Myometrial cell (primary cell): Measurements from ENCODE around the gene PTPRQ. TPM values are rescaled to one million over a fixed set of nuclear protein-coding genes. Genes with fewer than 3 reads are reported as not detected.

Experiments used
- total RNA-seq: library from RNA; depleted of rRNA; stranded (reverse); fragments of >200 nt; gene quantifications from 2 replicates; pipeline ENCODE4 v1.2.3, GENCODE V29; 2015

The PTPRQ gene, protein sequence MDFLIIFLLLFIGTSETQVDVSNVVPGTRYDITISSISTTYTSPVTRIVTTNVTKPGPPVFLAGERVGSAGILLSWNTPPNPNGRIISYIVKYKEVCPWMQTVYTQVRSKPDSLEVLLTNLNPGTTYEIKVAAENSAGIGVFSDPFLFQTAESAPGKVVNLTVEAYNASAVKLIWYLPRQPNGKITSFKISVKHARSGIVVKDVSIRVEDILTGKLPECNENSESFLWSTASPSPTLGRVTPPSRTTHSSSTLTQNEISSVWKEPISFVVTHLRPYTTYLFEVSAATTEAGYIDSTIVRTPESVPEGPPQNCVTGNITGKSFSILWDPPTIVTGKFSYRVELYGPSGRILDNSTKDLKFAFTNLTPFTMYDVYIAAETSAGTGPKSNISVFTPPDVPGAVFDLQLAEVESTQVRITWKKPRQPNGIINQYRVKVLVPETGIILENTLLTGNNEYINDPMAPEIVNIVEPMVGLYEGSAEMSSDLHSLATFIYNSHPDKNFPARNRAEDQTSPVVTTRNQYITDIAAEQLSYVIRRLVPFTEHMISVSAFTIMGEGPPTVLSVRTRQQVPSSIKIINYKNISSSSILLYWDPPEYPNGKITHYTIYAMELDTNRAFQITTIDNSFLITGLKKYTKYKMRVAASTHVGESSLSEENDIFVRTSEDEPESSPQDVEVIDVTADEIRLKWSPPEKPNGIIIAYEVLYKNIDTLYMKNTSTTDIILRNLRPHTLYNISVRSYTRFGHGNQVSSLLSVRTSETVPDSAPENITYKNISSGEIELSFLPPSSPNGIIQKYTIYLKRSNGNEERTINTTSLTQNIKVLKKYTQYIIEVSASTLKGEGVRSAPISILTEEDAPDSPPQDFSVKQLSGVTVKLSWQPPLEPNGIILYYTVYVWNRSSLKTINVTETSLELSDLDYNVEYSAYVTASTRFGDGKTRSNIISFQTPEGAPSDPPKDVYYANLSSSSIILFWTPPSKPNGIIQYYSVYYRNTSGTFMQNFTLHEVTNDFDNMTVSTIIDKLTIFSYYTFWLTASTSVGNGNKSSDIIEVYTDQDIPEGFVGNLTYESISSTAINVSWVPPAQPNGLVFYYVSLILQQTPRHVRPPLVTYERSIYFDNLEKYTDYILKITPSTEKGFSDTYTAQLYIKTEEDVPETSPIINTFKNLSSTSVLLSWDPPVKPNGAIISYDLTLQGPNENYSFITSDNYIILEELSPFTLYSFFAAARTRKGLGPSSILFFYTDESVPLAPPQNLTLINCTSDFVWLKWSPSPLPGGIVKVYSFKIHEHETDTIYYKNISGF (N-terminal part only)
- total RNA-seq: 6.4 and 30.3 TPM in 2 replicates

DNA sequence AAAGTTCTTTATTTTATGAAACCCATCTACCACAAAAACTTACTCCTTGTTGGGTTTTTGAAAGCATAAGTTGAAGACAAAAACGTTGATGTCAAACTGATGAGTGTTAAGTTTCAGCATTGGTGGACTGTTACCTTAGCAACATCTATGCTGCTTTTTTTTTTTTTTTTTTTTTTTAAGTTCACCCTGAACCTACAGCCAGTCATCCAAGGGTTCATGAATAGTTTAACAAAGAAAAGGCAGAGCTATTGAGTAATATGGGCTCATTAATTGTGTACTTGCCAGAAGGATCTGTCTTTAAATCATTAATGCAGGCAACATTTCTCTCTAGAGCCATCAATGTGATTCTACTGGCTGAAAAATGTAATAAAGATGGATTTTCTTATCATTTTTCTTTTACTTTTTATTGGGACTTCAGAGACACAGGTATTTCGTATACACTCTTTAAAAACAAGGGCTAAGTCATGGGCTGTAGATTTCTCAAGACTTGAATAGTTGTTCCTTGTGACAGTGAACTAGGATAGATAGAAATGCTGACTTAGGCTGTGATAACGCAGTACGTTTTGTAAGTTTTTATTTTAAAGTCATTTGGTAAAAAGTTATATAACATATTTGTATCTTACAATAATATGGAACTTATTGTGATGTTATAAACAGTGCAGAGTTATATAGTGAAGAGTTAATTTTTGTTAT is at the start of gene PTPRQ:
Gene PTPRQ (plus strand): TSS at position 262 of the 693 bp plus-strand sequence. CDS start 111 bp downstream, at position 373.

DNA sequence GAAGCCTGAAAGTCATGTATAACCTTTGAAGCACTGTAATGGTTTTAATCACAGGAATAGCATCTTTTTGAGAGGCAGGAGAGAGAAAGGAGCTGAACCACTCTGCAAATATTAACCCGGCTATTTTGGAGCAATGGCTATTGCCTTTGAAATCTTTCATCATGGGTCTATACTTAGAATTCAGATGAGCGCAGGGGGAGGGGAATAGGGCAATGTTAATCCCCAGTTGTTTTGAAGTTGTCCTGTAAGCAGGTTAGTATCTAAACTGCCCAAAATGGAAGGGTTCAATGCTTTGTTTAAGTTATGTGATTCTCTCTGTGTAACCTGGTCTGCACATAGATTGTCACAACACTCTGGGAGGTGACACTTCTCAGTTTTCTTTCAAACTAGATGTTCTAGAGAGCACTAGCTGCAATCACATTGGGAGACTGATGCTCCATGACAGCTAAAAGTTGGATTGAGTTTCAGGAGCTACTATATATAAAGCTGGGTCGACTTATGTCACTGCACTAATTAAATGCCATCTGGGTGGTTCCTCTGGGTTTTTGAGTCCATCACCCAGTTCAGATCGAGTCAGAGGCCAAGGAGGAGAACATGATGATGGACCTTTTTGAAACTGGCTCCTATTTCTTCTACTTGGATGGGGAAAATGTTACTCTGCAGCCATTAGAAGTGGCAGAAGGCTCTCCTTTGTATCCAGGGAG is 263.2 kb downstream of the PTPRQ start, which contains the start of gene MYF6:
Gene MYF6 (plus strand): TSS at position 509 of the 704 bp plus-strand sequence. CDS start 86 bp downstream, at position 595.

DNA sequence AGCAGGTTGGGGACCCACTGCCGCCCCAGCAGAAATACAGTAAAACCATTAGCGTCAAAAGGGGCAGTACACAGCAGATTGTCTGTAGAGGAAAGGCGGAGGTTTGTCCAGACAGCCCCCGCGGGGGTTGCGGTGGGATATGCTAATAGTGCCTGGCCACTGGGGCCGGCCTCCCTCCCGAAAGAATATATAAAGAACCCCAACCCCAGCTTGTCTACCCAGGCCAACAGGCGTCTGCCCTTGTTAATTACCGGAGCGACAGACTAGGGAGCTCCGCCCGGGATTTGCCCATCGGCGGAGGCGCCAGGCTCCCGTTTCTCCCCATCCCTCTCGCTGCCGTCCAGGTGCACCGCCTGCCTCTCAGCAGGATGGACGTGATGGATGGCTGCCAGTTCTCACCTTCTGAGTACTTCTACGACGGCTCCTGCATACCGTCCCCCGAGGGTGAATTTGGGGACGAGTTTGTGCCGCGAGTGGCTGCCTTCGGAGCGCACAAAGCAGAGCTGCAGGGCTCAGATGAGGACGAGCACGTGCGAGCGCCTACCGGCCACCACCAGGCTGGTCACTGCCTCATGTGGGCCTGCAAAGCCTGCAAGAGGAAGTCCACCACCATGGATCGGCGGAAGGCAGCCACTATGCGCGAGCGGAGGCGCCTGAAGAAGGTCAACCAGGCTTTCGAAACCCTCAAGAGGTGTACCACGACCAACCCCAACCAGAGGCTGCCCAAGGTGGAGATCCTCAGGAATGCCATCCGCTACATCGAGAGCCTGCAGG is 272.8 kb downstream of the PTPRQ start, which contains the start of gene MYF5:
Gene MYF5 (plus strand): TSS at position 217 of the 774 bp plus-strand sequence. CDS start 152 bp downstream, at position 369.

